ENCODE measurements around the gene ADAMTS17.

DNA sequence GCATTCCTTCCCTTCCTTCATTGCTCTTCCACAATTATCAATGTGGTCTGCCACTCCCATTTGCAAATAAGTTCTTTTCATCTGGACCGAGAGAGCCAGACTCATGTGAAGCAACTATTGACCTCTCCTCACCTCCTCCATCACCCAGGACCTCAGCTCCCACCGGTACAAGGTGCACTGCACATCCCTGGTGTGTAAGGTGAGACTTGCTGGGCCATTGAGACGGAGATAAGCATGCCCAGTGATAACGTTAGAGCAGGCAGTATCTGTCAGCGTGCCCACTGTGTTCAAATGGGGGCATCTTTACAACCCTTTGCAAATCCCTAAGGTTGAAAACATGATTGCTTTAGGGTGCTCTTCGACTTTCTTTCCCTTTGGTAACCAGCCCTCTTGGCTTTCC lies 154.8 kb downstream of the ADAMTS17 start:
- TF ChIP-seq, protein P1, sequence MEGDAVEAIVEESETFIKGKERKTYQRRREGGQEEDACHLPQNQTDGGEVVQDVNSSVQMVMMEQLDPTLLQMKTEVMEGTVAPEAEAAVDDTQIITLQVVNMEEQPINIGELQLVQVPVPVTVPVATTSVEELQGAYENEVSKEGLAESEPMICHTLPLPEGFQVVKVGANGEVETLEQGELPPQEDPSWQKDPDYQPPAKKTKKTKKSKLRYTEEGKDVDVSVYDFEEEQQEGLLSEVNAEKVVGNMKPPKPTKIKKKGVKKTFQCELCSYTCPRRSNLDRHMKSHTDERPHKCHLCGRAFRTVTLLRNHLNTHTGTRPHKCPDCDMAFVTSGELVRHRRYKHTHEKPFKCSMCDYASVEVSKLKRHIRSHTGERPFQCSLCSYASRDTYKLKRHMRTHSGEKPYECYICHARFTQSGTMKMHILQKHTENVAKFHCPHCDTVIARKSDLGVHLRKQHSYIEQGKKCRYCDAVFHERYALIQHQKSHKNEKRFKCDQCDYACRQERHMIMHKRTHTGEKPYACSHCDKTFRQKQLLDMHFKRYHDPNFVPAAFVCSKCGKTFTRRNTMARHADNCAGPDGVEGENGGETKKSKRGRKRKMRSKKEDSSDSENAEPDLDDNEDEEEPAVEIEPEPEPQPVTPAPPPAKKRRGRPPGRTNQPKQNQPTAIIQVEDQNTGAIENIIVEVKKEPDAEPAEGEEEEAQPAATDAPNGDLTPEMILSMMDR (IDR thresholded peaks at IDR 0.05) = no peak
- TF ChIP-seq POLR2A (IDR thresholded peaks at IDR 0.05) = no peak

All from right lobe of liver (tissue), 4 donors.